ENCODE measurements around the gene MAGEB4.
"Not testable (repeated sequence)": the region's sequence is repeated elsewhere in the genome, so short reads cannot be mapped to it uniquely, and the experiment has no call there.

Gene MAGEB4

GRCh38 chrX:30241724-30242415 is at the start of gene MAGEB4:
TSS of gene MAGEB4 (plus strand) at chrX:30242000. CDS start at chrX:30242136, 136 bp downstream.
- TF ChIP-seq, protein P1, sequence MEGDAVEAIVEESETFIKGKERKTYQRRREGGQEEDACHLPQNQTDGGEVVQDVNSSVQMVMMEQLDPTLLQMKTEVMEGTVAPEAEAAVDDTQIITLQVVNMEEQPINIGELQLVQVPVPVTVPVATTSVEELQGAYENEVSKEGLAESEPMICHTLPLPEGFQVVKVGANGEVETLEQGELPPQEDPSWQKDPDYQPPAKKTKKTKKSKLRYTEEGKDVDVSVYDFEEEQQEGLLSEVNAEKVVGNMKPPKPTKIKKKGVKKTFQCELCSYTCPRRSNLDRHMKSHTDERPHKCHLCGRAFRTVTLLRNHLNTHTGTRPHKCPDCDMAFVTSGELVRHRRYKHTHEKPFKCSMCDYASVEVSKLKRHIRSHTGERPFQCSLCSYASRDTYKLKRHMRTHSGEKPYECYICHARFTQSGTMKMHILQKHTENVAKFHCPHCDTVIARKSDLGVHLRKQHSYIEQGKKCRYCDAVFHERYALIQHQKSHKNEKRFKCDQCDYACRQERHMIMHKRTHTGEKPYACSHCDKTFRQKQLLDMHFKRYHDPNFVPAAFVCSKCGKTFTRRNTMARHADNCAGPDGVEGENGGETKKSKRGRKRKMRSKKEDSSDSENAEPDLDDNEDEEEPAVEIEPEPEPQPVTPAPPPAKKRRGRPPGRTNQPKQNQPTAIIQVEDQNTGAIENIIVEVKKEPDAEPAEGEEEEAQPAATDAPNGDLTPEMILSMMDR (IDR thresholded peaks at IDR 0.05; ENCODE audit: extremely low read depth, missing control alignments) = no peak
- no peak for DNase-seq (ENCODE audit: low spot score)

- not testable (repeated sequence) for DNase-seq (ENCODE audit: low spot score)
Observed at GRCh38 chrX:30193910-30194309, 47.9 kb upstream of the MAGEB4 start.

GRCh38 chrX:30196322-30196721 is 45.5 kb upstream of the MAGEB4 start:
- DNase-seq (ENCODE audit: low spot score) = peak; percentile 4
- TF ChIP-seq, protein P1 (IDR thresholded peaks at IDR 0.05; ENCODE audit: extremely low read depth, missing control alignments) = no peak

GRCh38 chrX:30212172-30212571 is 29.6 kb upstream of the MAGEB4 start:
- TF ChIP-seq, protein P1 (IDR thresholded peaks at IDR 0.05; ENCODE audit: extremely low read depth, missing control alignments) = no peak
- no peak for DNase-seq (ENCODE audit: low spot score)

- TF ChIP-seq, protein P1 (IDR thresholded peaks at IDR 0.05; ENCODE audit: extremely low read depth, missing control alignments) = no peak
- no peak for DNase-seq (ENCODE audit: low spot score)
Observed at GRCh38 chrX:30215357-30215843, 26.4 kb upstream of the MAGEB4 start, which contains the start of gene MAGEB2. TSS of gene MAGEB2 (plus strand) at chrX:30215563. CDS start at chrX:30218581, 3,018 bp downstream.

GRCh38 chrX:30217465-30217864 is 24.3 kb upstream of the MAGEB4 start:
- no peak for DNase-seq (ENCODE audit: low spot score)
- TF ChIP-seq, protein P1 (IDR thresholded peaks at IDR 0.05; ENCODE audit: extremely low read depth, missing control alignments) = no peak

- no peak for DNase-seq (ENCODE audit: low spot score)
- TF ChIP-seq, protein P1 (IDR thresholded peaks at IDR 0.05; ENCODE audit: extremely low read depth, missing control alignments) = no peak
Observed at GRCh38 chrX:30219372-30219771, 22.4 kb upstream of the MAGEB4 start.

DNA sequence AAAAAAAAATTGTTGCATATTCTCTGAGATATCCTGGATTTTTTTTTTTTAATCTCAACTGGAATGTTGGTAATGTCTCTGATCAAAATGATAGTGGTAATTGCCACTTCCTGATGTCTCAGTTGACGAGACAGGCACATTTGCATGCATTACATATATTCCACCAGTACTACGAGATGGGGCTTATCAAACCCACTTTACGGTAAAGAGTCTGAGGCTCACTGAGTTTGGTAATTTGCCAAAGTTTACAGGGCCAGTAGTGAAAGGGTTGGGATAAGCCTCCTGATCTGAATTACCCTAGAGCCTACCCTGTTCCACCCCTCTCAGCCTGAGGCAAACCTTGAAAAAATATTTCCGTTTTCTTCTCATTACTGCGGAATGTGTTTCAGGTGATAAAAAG is 21.1 kb upstream of the MAGEB4 start:
- TF ChIP-seq, protein P1 (IDR thresholded peaks at IDR 0.05; ENCODE audit: extremely low read depth, missing control alignments) = no peak
- no peak for DNase-seq (ENCODE audit: low spot score)

Measured in GM20000 (cell line).